PFSK-1 (cell line): Measurements from ENCODE around the gene DOCK1.

Experiments used
- FOXP2 ChIP-seq: optimal IDR thresholded peaks from 2 replicates; pipeline ENCODE3; 2011; ENCODE audit warnings: borderline replicate concordance, control low read depth, inconsistent platforms; ENCODE audit not compliant: insufficient read depth; ENCODE audit errors: extremely low read length, extremely low read depth
- POLR2AphosphoS5 ChIP-seq: IDR thresholded peaks from 2 replicates; pipeline ENCODE4 v1.6.1; 2012; ENCODE audit warnings: low read depth, mild to moderate bottlenecking, control low read depth, low read length, moderate library complexity
- SIN3A ChIP-seq: IDR thresholded peaks from 2 replicates; pipeline ENCODE4 v1.6.1; 2012; ENCODE audit warnings: mild to moderate bottlenecking, low read length, moderate library complexity, borderline replicate concordance; ENCODE audit not compliant: insufficient read depth
- TAF1 ChIP-seq: IDR thresholded peaks from 2 replicates; pipeline ENCODE4 v1.6.1; 2012; ENCODE audit warnings: low read length, control low read depth, borderline replicate concordance; ENCODE audit not compliant: insufficient read depth
- TF ChIP-seq, protein P1 (sequence below), 2 experiments: IDR thresholded peaks; 2 replicates each; pipeline versions ENCODE4 v1.6.1 to v1.8.0; 2011 to 2012; ENCODE audit warnings: low read depth in 2 of 2, low read length in 2 of 2, control low read depth in 1 of 2, inconsistent platforms in 1 of 2, mild to moderate bottlenecking in 1 of 2, moderate library complexity in 1 of 2; ENCODE audit not compliant: insufficient read depth in 1 of 2

DNA sequence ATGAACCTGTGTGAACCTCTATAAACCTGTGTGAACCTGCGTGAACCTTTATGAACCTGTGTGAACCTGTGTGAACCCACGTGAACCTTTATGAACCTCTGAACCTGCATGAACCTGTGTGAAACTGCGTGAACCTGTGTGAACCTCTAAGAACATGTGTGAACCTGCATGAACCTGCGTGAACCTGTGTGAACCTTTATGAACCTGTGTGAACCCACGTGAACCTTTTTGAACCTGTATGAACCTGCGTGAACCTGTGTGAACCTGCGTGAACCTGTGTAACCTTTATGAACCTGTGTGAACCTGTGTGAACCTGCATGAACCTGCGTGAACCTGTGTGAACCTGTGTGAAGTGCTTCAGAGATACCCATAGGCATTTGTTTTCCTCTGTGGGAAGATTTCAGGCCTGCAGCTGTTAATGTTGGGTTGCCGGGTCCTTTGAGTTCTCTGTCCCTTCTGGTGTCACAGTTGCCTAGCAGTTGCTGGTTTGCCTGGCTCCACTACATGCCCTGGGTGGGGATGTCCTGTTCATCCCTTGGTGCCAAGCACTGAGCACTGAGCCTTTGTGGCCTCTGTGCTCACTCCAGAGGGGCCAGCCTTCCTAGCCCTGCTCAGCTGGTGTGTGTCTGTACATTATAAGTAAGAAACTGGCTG lies 97.9 kb downstream of the DOCK1 start:
- TF ChIP-seq SIN3A (no peak), POLR2AphosphoS5 (no peak), TAF1 (no peak), FOXP2 (no peak)
- TF ChIP-seq, protein P1, sequence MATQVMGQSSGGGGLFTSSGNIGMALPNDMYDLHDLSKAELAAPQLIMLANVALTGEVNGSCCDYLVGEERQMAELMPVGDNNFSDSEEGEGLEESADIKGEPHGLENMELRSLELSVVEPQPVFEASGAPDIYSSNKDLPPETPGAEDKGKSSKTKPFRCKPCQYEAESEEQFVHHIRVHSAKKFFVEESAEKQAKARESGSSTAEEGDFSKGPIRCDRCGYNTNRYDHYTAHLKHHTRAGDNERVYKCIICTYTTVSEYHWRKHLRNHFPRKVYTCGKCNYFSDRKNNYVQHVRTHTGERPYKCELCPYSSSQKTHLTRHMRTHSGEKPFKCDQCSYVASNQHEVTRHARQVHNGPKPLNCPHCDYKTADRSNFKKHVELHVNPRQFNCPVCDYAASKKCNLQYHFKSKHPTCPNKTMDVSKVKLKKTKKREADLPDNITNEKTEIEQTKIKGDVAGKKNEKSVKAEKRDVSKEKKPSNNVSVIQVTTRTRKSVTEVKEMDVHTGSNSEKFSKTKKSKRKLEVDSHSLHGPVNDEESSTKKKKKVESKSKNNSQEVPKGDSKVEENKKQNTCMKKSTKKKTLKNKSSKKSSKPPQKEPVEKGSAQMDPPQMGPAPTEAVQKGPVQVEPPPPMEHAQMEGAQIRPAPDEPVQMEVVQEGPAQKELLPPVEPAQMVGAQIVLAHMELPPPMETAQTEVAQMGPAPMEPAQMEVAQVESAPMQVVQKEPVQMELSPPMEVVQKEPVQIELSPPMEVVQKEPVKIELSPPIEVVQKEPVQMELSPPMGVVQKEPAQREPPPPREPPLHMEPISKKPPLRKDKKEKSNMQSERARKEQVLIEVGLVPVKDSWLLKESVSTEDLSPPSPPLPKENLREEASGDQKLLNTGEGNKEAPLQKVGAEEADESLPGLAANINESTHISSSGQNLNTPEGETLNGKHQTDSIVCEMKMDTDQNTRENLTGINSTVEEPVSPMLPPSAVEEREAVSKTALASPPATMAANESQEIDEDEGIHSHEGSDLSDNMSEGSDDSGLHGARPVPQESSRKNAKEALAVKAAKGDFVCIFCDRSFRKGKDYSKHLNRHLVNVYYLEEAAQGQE (IDR thresholded peaks at IDR 0.05; ENCODE audit: insufficient read depth in 1 of 2, low read depth in 2 of 2, low read length in 2 of 2) = no peak
